Kidney capillary endothelial cell (primary cell): ENCODE results near the gene ZNF33A.
A peak's percentile ranks its signal among the peaks of the same experiment; 100 is the strongest.
"Not testable (repeated sequence)": the region's sequence is repeated elsewhere in the genome, so short reads cannot be mapped to it uniquely, and the experiment has no call there.

Experiments used
- DNase-seq: peaks from one replicate; pipeline ENCODE4 v3.0.0-alpha.2; 2018; ENCODE audit warnings: low spot score

ZNF33A gene

GRCh38 chr10:38045129-38045528 lies 34.7 kb downstream of the ZNF33A start:
- no peak for DNase-seq

- DNase-seq = no peak
Observed at GRCh38 chr10:38047666-38048065, 37.2 kb downstream of the ZNF33A start.

GRCh38 chr10:38050212-38050611 lies 39.7 kb downstream of the ZNF33A start:
- DNase-seq = no peak

- no peak for DNase-seq
Observed at GRCh38 chr10:38054361-38054797, 43.9 kb downstream of the ZNF33A start.

- DNase-seq = not testable (repeated sequence)
Observed at GRCh38 chr10:38055274-38055894, 44.9 kb downstream of the ZNF33A start.

- not testable (repeated sequence) for DNase-seq
Observed at GRCh38 chr10:38069663-38070062, 59.2 kb downstream of the ZNF33A start.

GRCh38 chr10:38070501-38070900 lies 60.0 kb downstream of the ZNF33A start:
- no peak for DNase-seq

- no peak for DNase-seq
Observed at GRCh38 chr10:38072552-38072951, 62.1 kb downstream of the ZNF33A start.

GRCh38 chr10:38076687-38077086 lies 66.2 kb downstream of the ZNF33A start:
- DNase-seq = no peak

- DNase-seq = not testable (repeated sequence)
Observed at GRCh38 chr10:38093318-38093717, 82.8 kb downstream of the ZNF33A start.

GRCh38 chr10:38093816-38094157 lies 83.3 kb downstream of the ZNF33A start:
- DNase-seq = peak; percentile 4

- peak; percentile 85 for DNase-seq
Observed at GRCh38 chr10:38094158-38094926, 83.9 kb downstream of the ZNF33A start, which contains the start of gene ZNF37A. TSS of gene ZNF37A (plus strand) at chr10:38094337. CDS start at chr10:38096618, 2,281 bp downstream.

- DNase-seq = no peak
Observed at GRCh38 chr10:38094927-38095574, 84.6 kb downstream of the ZNF33A start.

GRCh38 chr10:38102880-38103279 lies 92.4 kb downstream of the ZNF33A start:
- no peak for DNase-seq

GRCh38 chr10:38103756-38104155 lies 93.3 kb downstream of the ZNF33A start:
- no peak for DNase-seq

- no peak for DNase-seq
Observed at GRCh38 chr10:38112159-38112558, 101.7 kb downstream of the ZNF33A start.
